ENCODE measurements around the gene DCUN1D2. TPM values are rescaled to one million over a fixed set of nuclear protein-coding genes. Genes with fewer than 3 reads are reported as not detected.
"Not testable (repeated sequence)": the region's sequence is repeated elsewhere in the genome, so short reads cannot be mapped to it uniquely, and the experiment has no call there.

Gene DCUN1D2
- total RNA-seq: 19.2 TPM

DNA sequence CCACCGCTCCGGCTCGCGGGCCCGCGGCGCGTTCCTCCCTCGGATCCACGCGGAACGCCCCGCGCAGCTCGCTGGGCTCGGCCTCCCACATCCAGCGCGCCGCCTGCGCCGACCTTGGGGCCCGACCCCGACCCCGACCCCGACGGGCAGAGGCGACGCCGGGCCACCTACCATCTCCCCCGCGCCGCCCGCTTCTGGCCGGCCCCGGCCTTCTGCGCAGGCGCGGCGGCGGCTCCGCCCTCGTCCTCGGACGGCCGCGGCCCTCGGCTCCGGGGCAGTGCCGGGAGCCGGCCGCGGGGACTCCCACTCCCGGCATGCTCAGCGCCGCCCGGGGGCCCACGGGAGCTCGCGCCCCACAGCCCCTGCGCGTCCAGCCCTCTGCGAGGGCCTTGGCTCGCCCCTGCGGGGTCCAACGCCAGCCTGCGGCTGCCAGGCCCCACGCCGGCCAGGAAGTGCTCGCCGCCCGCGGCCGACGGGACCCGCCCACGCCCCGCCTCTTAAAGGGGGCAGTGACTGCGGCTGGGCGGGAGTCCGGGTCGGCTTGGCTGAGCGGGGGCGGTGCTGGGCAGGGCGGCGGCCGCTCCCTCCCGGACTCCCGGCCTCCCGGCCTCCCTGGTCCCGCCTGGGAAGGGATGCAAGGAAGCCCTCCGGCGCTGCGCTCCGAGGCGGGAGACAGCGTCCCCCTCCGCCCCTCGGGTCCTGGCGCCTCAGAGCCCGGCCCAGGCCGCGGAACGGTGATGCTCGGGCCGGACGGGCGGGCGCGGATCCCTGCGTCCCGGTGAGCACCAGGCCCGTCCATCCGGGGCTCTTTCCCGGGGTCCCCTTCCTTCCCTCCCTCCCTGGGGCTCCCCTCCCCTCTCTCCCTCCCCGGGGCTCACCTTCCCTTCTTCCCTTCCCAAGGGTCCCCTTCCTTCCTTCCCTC lies at the start of gene DCUN1D2:
Gene DCUN1D2, minus strand, starts transcription at position 216 of the 922 bp plus-strand sequence. Its CDS starts 42 bp downstream, at position 174.
- DNase-seq: peak; percentile 91

DNA sequence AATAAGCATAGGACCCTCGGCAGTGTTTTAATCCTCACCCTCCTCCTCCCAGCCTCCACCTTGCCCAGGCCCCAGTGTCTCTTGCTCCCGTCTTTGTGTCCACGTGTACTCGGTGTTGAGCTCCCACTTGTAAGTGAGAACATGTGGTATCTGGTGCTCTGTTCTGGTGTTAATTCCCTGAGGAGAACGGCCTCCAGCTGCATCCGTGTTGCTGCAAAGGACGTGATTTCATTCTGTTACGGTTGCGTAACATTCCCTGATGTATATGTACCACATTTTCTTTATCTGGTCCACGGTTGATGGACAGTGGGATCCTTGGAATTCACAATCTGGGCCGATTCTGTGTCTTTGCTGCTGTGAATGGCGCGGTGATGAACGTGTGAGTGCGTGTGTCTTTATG lies 49.3 kb upstream of the DCUN1D2 start:
- DNase-seq: no peak

DNA sequence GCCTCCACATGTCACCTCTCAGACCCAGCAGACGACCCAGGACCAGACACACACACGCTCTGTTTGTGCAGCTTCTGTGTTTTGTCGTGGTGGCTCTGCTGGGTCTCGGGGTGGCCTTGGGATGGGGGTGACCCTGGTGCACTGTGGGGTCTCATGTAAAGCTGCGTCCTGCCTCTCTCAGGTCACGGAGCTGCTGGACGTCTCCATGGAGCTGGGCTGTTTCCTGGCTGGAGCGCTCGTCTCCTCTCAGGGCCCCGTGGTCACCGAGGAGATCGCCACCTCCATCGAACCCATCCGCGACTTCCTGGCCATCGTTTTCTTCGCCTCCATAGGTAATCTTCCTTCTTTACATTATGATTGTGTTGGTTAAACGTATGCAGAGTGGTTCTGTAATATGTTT lies 48.7 kb upstream of the DCUN1D2 start:
- DNase-seq: no peak

DNA sequence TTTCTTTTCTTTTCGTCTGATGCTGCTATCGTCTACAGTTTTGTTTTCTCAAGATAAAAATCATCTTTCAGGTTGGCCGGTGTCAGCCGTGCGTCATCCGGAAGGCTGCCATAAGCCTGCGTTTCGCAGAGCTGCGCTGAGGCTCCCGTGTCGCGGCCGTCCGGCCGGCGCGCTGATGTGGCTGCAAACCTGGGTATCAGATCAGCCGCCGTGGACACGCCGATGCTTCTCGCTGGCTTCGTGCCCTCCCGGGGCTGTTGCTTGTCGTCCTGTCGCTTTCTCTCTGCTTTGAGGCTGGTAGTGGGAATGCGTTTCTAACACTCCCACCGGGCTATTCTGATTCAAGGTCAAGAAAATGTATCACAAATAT lies 48.2 kb upstream of the DCUN1D2 start:
- DNase-seq: no peak

DNA sequence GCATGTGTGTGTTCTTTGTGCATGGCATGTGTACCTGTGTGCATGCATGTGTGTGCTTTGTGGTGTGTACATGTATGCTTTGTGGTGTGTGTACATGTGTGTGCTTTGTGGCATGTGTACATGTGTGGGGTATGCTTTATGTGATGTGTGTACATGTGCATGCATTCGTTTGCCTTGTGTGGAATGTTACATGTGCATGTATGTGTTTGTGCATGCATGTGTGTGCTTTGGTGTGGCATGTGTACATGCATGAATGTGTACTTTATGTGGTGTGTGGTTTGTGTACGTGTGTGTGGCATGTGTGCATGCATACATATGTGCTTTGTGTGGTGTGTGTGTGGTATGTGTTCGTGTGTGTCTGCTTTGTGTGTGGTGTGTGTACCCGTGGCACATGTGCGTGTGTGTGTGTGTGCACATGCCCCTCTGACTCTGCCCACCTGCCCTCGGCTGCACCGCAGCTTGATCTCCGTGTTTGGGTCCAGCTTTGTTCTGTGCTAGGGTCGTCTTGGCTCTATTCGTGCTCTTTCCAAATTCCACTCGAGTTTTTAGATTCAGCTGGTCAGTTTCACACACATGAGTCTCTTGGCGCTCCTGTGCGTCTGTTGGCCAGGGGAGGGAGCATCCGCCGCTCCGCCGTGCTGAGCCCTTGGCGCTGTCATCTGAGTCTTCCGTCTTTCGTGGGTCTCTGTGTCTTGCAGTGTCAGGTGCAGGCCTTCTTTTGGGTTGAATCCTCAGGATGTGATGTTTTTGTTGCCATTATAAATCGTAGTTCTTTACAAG lies 47.6 kb upstream of the DCUN1D2 start:
- DNase-seq: no peak

DNA sequence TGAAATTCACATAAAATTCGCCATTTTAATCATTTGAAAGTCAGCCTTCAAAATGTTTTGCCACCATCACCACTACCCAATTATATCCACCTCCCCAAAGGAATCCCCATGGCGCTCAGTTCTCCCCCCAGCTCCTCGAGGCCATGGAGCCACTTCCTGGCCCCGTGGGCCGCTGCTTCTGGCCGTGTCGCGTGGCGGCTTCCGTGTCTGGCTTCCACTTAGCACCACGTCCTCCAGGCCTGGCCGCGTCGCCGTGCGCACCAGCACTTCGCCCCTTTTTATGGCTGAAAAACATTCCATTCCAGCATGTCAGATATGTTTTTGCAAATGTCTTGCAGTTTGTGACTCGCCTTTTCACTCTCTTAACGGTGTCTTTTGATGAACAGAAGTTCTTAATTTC lies 46.7 kb upstream of the DCUN1D2 start:
- no peak for DNase-seq

DNA sequence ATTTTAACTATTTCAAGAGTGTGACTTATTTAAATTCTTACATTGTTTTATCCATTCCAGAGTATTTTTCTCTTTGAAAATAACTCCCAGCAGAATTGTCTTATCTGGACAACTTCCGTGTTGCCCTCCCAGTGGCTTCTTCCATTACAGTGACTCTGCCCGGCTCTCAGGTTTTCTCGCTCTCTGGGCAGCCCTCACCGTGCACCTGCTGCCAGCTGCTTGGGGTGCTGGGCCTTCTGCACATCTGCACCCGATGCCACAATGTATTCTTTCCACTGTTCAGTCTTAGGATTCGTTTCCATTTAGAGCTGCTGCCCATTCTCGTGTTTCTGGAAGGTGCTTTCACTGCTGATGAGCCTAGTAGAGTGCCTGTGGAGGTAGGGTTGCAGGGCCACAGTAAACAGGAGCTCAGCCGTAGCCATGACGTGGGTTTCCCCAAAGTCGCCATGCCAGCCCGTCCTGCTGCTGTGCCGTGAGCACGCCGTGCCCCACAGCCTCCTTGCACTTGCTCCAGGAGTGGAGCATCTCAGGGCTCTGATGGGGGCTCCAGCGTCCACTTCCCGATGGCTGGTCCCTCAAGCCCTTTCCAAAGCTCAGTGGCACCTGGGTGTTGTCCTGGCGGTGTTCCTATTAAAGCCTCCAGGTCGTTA lies 46.1 kb upstream of the DCUN1D2 start:
- no peak for DNase-seq

DNA sequence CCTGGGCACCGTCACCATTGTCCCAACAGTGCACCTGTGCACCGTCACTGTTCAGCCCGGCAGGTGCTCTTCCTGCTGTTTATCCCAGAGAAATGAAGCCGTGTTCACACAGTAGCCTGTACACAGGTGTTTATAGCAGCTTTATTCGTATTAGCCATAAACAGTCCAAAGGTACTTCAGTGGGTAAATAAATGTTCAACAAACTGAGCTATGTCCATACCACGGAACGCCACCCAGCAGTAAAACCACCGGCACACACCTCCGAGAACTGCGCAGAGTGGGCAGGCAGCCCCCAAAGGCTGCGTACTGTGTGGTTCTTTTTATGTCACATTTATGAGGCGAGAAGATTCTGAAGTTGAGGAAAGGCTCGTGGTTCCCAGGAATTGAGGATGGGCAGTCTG lies 44.9 kb upstream of the DCUN1D2 start:
- no peak for DNase-seq

DNA sequence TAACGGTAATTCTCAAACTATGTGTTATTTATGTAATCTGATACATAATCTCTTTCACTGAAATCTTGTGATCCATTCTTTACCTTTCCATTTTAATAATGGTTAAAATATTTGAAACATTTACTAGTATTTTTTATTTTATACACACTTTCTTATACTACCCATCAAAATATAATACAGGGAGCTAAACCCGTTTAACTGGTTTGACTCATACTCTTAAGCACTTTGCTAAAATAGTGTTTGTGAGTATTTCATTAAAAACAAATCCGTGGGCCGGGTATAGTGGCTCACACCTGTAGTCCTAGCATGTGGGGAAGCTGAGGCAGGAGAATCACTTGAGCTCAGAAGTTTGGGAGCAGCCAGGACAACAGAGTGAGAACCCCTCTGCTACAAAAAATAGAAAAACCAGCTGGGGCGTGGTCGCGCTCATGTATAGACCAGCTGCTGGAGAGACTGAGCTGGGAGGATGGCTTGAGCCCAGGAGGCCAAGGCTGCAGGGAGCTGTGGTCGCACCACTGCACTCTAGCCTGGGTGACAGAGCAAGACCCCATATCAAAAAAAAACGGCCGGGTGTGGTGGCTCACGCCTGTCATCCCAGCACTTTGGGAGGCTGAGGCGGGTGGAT lies 43.8 kb upstream of the DCUN1D2 start:
- no peak for DNase-seq

DNA sequence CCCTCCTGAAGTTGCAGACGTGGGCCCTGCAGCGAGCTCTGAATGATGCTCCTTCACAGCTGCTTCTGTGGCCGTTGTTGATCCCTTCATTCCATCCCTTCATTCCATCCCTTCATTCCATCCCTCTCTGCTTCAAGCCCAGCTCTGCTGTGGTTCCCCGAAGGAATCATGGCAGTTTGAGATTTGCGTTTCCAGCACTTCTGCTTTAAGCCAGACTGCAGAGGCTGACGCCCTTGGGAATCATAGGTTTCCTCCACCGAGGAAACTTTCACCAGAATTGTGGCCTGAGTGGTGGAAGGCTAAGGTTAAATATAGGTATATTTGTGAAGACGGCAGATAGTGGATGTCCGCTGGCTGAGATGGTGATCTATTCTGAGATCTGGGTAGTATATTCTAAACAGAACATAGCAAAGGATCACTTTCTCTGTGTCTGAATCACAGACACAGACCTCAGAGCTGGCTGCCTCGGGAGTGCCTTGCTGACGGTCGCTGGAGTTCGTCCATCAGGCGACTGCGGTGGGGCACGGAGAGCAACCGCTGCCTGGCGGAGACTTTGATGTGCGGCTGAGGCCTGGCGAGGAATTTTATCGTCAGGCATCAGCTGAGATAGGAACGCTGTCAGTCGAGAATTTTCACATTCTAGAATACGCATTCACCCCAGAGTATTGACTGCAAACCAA lies 42.8 kb upstream of the DCUN1D2 start:
- DNase-seq: no peak

DNA sequence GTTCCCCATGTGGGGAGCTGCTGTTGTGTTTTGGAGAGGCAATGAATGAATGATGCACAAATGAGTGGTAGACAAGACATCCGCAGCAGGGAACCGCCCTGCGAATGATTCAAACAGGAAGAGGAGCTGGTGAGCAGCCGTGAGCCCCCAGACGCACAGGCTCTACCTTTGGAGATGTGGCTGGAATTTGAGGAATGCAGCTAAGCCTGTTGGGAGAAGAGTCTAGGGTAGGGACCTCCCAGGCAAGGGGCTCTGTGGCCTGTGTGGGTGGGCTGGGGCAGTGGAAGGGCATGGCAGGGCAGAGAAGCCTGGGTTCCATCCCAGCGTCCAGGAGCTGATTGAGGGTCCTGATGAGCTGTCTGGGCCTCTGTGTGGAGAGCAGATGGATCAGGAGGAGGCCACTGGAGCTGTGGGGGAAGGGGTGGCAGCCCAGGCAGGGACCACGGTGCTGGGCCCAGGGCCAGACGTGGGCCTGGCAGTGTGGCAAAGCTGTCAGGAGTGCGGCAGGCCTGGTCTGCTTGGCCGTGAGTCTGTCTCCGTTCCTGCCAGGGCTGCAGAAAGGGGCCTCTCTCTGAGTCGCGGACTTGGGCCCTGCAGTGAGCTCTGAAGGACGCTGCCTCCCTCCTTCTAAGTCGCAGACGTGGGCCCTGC lies 41.8 kb upstream of the DCUN1D2 start:
- DNase-seq: no peak

DNA sequence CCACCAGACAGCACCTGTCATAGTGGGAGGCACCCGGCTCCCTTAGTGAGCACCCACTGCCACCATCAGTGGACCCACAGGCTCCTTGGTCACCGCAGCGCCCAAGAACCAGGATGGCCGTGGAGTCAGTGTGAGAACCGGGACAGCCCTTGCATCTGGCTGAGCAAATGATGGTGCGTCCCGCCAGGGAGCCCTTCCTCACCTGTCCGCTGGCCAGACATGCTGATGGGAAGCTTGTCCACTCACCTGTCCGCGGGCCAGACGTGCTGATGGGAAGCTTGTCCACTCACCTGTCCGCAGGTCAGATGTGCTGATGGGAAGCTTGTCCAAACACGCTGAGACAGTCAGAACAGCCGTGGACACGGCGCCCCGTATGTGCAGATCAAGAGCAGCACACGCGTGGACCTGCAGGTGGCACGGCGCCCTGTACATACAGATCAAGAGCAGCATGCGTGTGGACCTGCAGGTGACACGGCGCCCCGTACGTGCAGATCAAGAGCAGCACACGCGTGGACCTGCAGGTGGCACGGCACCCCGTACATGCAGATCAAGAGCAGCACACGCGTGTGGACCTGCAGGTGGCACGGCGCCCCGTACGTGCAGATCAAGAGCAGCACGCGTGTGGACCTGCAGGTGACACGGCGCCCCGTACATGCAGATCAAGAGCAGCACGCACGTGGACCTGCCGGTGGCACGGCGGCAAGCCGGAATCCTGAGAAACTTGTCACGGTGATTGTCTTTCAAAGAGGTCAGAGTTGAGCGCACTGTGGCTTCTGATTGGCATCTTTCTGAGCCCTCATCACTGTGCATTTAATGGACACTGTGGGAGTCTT lies 40.7 kb upstream of the DCUN1D2 start:
- no peak for DNase-seq

DNA sequence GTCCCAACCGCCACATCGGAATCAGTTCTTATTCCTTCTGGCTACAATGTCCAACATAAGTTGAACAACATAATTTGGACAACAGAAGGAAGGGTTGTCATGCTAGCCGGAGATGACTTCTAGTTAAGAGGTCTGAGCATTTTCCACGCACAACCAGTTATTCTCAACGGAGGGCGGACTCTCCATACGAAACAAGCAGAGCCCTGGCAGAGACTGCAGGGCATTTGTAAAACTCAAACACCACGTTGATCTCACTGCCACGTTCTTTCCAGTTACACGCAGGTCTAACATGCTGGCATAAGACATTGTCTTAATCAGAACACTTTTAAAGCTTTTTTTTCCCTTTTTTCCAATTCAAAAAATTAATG lies 38.3 kb upstream of the DCUN1D2 start:
- no peak for DNase-seq

DNA sequence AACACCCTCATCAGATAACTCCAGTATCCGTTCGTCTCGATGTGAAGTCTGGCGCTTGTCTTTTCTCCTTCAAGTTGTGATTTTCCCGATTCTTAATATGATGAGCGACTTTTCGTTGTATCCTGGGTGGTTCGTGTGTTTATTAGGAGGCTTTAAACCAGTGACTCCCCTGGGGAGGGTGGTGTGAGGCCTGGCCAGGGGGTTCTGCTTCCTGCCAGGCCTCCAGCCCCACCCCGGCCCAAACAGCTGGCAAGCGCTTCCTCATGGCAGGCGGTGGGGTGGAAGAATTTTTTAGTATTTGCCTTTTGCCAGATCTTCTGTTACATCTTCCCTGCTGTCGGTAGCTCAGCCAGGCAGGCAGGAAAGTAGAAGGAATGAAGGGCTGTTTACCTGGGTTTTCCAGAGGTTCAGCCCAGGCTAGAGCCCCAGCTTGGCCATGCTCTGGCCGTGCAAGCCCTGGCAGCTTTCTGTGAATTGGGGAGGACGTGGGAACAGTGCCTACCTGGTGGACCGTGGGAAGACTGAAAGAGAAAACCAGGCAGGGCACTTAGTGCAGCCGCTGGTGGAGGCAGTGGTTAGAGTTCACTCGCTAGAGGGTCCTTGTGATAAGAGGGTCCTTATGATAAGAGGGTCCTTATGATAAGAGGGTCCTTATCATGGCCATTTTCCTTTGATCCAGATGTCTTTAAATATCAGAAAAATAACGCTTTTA lies 37.7 kb upstream of the DCUN1D2 start:
- no peak for DNase-seq

DNA sequence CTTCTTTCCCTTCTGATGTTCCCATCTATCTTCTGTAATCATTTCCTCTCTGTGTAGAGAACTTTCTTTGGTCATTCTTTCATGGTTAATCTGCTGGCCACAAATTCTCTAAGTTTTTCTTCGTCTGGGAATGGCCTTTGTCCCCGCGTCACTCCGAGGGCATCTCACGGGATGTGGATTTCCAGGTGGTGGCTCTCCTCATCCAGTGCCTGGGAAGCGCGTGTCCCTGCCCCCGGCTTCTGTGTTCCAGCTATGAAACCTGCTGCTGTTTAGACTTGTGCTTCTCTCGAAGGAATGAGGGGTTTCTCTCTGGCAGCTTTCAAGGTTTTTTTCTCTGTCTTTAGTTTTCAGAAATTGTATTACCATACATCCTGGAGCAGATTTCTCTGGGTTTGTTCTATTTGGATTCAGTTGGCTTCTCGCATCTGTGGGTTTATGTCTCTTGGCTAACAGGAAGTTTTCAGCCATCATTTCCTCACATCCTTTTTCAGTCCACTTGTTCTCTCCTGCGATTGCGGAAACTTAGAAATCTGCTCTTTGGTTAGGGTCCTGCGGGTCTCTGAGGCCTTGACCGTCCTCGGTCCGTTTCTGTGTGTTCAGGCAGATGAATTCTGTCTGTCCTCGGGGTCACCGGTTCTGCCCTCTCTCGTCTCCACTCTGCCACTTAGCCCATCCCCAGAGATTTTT lies 36.9 kb upstream of the DCUN1D2 start:
- no peak for DNase-seq

DNA sequence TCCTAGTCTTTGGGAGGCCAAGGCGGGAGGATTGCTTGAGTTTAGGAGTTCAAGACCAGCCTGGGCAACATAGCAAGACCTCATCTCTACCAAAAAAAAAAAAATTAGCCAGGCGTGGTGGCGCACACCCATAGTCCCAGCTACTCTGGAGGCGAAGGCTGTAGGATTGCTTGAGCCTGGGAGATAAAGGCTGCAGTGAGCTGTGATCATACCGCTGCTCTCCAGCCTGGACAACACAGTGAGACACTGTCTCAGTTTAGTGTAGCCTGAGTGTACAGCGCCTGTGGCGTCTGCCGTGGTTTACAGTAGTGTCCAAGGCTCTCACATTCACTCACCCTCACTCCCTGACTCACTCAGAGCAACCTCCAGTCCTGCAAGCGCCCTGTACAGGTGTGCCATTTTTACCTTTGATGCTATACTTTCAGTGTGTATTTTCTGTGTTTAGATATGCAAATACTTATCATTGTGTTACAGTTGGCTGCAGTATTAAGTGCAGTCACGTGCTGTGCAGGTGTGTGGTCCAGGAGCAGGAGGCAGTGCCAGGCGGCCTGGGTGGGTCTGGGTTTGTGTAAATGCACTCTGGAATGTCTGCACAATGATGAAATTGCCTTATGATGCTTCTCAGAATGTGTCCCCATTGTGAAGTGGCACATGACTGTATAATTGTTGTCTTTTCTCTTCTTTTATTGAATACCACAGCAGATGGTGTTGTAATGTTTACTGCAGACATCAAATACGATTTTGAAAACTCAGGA lies 36.1 kb upstream of the DCUN1D2 start:
- DNase-seq: no peak

DNA sequence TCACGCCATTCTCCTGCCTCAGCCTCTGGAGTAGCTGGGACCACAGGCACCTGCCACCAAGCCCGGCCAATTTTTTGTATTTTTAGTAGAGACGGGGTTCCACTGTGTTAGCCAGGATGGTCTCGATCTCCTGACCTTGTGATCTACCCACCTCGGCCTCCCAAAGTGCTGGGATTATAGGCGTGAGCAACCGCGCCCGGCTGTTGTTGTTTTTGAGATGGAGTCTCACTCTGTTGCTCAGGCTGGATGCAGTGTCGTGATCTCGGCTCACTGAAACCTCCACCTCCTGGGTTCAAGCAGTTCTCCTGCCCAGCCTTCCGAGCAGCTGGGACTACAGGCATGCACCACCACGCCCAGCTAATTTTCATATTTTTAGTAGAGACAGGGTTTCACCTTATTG lies 31.9 kb upstream of the DCUN1D2 start:
- not testable (repeated sequence) for DNase-seq

DNA sequence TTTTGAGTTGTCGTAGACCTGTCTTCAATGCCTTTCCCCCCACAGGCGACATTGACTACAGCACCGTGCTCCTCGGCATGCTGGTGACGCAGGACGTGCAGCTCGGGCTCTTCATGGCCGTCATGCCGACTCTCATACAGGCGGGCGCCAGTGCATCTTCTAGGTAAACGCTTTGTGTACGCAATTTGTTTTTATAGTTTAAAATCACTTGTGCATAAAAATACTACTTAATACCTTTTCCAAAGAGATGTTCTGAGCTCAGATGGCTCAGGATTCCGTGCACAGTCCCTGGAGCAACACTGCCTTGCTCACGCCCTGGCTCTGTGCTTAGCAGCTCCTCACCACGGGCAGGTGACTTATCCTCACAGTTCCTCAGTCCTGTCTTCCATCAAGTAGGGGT lies 30.1 kb upstream of the DCUN1D2 start:
- no peak for DNase-seq

DNA sequence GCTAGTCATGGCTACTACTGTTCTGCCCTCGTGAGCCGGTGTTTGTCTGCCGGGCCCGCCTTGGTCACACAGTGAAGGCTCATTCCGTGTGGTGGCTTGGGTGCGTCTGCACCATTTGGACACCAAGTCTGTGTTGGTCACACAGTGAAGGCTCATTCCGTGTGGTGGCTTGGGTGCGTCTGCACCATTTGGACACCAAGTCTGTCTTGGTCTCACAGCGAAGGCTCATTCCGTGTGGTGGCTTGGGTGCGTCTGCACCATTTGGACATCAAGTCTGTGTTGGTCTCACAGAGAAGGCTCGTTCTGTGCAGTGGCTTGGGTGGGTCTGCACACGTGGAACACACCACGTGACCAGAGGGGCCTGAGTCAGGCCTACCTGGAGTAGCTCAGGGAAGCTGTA lies 29.0 kb upstream of the DCUN1D2 start:
- no peak for DNase-seq

Data from occipital lobe (tissue), 2 donors.